HEK293 (cell line): Measurements from ENCODE around the gene KRTAP9-3.

ENCODE experiments used
- KLF1 ChIP-seq: fragments of 450-650 bp; formaldehyde crosslinking; IDR thresholded peaks from 2 replicates; pipeline ENCODE4 v1.5.1; 2016; ENCODE audit warnings: missing biosample characterization, missing genetic modification characterization
- MEIS1 ChIP-seq: sonication (generic); formaldehyde crosslinking; IDR thresholded peaks from 2 replicates; pipeline ENCODE4 v1.8.1; 2022; ENCODE audit warnings: missing genetic modification reagents, mild to moderate bottlenecking, borderline replicate concordance
- TCF7L2 ChIP-seq: IDR thresholded peaks from 2 replicates; pipeline ENCODE4 v1.6.1; 2011; ENCODE audit warnings: low read depth, mild to moderate bottlenecking, inconsistent platforms, low read length, moderate library complexity, borderline replicate concordance
- YY1 ChIP-seq: fragments of 450-650 bp; formaldehyde crosslinking; IDR thresholded peaks from 2 replicates; pipeline ENCODE4 v1.5.1; 2018; ENCODE audit warnings: missing biosample characterization, missing genetic modification characterization
- ZBTB1 ChIP-seq: fragments of 450-650 bp; formaldehyde crosslinking; IDR thresholded peaks from 2 replicates; pipeline ENCODE4 v1.5.1; 2016; ENCODE audit warnings: missing biosample characterization, missing genetic modification characterization
- ZNF121 ChIP-seq: fragments of 450-650 bp; formaldehyde crosslinking; IDR thresholded peaks from 2 replicates; pipeline ENCODE4 v1.5.1; 2016; ENCODE audit warnings: missing biosample characterization, missing genetic modification characterization
- ZNF292 ChIP-seq: fragments of 450-650 bp; formaldehyde crosslinking; IDR thresholded peaks from 2 replicates; pipeline ENCODE4 v1.5.1; 2016; ENCODE audit warnings: low read depth, missing biosample characterization, missing genetic modification characterization, borderline replicate concordance
- ZNF830 ChIP-seq: fragments of 450-650 bp; IDR thresholded peaks from 2 replicates; pipeline ENCODE4 v1.5.0; 2018; ENCODE audit warnings: missing biosample characterization, missing genetic modification characterization, low read depth, mild to moderate bottlenecking, moderate library complexity
- TF ChIP-seq, protein P1 (sequence below): fragments of 450-650 bp; formaldehyde crosslinking; IDR thresholded peaks from 2 replicates; pipeline ENCODE4 v1.5.1; 2016; ENCODE audit warnings: missing biosample characterization, missing genetic modification characterization
- TF ChIP-seq, protein P2 (sequence below): fragments of 450-650 bp; formaldehyde crosslinking; IDR thresholded peaks from 2 replicates; pipeline ENCODE4; 2016; ENCODE audit warnings: missing biosample characterization, missing genetic modification characterization

DNA sequence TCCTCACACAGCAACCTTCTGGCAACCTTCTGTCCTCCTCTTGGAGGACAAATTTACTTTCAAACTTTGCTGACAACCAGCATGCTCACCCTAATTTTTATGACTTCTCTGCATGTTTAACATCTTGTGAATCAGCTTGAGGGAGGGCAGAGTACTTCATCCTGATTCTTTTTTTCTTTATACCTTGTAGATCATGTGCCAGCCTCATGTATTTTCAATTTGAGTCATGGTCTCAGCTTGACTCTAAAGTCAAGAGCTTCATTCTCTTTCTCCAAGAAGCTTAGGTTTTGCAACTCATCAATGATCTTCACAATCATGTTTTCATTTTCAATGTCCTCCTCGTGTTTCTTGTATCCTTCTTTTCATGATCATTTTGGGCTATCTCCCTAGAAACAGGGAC lies 39.6 kb downstream of the KRTAP9-3 start:
- no peak for TF ChIP-seq ZNF830 (tag by site-specific recombination)
- no peak for TF ChIP-seq YY1
- TF ChIP-seq MEIS1 (CRISPR knock-in tag): no peak
- no peak for TF ChIP-seq ZNF292 (tag by site-specific recombination)
- TF ChIP-seq ZNF121 (tag by site-specific recombination): no peak
- TF ChIP-seq, protein P1, sequence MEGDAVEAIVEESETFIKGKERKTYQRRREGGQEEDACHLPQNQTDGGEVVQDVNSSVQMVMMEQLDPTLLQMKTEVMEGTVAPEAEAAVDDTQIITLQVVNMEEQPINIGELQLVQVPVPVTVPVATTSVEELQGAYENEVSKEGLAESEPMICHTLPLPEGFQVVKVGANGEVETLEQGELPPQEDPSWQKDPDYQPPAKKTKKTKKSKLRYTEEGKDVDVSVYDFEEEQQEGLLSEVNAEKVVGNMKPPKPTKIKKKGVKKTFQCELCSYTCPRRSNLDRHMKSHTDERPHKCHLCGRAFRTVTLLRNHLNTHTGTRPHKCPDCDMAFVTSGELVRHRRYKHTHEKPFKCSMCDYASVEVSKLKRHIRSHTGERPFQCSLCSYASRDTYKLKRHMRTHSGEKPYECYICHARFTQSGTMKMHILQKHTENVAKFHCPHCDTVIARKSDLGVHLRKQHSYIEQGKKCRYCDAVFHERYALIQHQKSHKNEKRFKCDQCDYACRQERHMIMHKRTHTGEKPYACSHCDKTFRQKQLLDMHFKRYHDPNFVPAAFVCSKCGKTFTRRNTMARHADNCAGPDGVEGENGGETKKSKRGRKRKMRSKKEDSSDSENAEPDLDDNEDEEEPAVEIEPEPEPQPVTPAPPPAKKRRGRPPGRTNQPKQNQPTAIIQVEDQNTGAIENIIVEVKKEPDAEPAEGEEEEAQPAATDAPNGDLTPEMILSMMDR (tag by site-specific recombination): no peak
- TF ChIP-seq ZBTB1 (tag by site-specific recombination): no peak
- no peak for TF ChIP-seq TCF7L2
- TF ChIP-seq, protein P2, sequence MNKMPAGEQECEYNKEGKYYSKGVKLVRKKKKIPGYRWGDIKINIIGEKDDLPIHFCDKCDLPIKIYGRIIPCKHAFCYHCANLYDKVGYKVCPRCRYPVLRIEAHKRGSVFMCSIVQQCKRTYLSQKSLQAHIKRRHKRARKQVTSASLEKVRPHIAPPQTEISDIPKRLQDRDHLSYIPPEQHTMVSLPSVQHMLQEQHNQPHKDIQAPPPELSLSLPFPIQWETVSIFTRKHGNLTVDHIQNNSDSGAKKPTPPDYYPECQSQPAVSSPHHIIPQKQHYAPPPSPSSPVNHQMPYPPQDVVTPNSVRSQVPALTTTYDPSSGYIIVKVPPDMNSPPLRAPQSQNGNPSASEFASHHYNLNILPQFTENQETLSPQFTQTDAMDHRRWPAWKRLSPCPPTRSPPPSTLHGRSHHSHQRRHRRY: no peak
- TF ChIP-seq KLF1: no peak
